ENCODE results near the gene DDA1. TPM values are rescaled to one million over a fixed set of nuclear protein-coding genes. Genes with fewer than 3 reads are reported as not detected.

The DDA1 gene
- total RNA-seq, 1 donor from 2014 or later, result 50.2 TPM

- peaks cover 21% of the 10 kb centered on the region for H3K4me1 Mint-ChIP-seq (ENCODE audit: low read depth)
- H3K9me3 Mint-ChIP-seq, result no peaks in the 10 kb centered on the region
- peaks cover 10% of the 10 kb centered on the region for H3K27me3 Mint-ChIP-seq (ENCODE audit: insufficient read depth)
- no peak overlapping the region for H3K27ac Mint-ChIP-seq
- peak overlapping the region; percentile 41 for H3K4me3 Mint-ChIP-seq
- intact Hi-C loops (cut with micrococcal nuclease), result no loop called here
- H3K36me3 Mint-ChIP-seq (ENCODE audit: low read depth), result peaks cover 7% of the 10 kb centered on the region
- DNase-seq (ENCODE audit: low spot score), result no peak
Measured at GRCh38 chr19:17330262-17331044, 21.1 kb downstream of the DDA1 start.

DNA sequence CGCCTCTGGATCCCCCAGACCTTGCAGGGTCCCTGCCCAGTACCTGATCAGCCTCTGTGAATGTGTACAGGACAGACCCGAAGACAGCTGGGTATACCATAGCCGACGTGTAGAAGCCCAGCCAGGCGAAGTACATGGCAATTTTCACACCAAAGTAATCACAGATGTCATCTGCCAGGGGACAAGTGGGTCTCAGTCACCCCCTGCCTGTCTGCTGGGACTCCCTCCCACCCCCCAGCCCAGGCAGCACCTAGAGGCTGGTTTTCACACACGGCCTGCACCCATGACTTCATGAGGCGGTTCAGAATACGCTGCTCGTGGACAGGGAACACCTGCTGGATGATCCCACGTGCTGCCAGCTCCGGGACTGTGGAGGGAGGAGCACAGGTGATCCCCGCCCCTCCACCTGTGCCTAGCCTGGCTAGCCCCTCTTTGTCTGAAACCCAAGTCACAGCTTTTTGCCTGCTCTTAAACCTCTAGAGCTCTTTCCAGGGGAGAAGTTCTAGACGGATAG is 21.7 kb downstream of the DDA1 start:
- intact Hi-C loops (cut with micrococcal nuclease), result no loop called here
- Mint-ChIP-seq H3K36me3 (ENCODE audit: low read depth) (peaks cover 7% of the 10 kb centered on the region), H3K27me3 (ENCODE audit: insufficient read depth) (peaks cover 10% of the 10 kb centered on the region), H3K4me3 (no peak overlapping the region), H3K4me1 (ENCODE audit: low read depth) (peaks cover 21% of the 10 kb centered on the region), H3K27ac (no peak overlapping the region), H3K9me3 (no peaks in the 10 kb centered on the region)
- no peak for DNase-seq (ENCODE audit: low spot score)

- H3K27ac Mint-ChIP-seq, result no peak overlapping the region
- DNase-seq (ENCODE audit: low spot score), result no peak
- intact Hi-C loops (cut with micrococcal nuclease), result no loop called here
- H3K36me3 Mint-ChIP-seq (ENCODE audit: low read depth), result peaks cover 7% of the 10 kb centered on the region
- H3K9me3 Mint-ChIP-seq, result no peaks in the 10 kb centered on the region
- H3K4me3 Mint-ChIP-seq, result no peak overlapping the region
- peaks cover 21% of the 10 kb centered on the region for H3K4me1 Mint-ChIP-seq (ENCODE audit: low read depth)
- peaks cover 10% of the 10 kb centered on the region for H3K27me3 Mint-ChIP-seq (ENCODE audit: insufficient read depth)
Measured at GRCh38 chr19:17332360-17332676, 23.0 kb downstream of the DDA1 start.

DNA sequence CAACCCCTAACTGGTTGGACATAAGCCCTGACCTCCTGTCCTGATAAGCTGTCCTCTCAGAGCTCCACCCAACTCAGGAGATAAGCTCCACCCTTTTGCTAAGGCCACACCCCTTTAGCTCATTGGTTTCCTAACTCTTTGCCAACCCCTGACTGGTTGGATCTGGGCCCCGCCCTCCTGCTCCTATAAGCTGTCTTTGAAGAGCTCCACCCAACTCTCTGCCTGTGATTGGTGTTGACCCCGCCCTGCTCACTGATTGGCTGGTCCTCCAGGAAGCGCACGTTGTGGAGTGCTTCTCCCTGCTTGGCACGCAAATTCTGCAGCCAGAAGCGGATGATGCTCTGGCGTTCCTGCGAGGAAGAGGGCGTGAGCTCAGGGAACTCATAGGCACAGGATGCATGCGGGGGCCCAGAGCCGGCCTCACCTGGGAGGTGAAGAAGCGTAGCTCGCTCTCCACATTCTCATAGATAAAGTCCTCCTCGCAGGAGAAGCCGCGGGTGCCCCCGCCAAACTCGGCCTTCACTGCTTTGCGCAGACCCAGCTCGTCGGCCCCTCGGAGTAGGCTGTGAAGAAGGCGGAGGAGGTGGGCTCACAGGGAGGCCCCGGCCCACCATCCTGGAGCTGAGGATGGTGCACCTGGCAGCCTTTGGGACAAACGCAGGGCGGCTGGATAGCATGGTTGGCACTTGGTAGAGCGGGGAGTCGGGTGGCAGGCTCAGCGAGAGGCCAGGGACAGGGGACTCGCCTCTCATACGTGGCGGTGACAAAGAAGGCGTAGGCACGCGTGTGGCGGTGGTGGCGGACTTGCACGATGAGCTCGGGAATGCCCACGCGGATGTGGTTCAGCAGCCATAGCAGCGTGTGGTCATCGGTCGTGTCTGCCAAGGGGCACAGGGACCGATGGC is 23.6 kb downstream of the DDA1 start:
- Mint-ChIP-seq H3K27ac (no peak overlapping the region), H3K4me1 (ENCODE audit: low read depth) (peaks cover 21% of the 10 kb centered on the region), H3K27me3 (ENCODE audit: insufficient read depth) (peaks cover 10% of the 10 kb centered on the region), H3K36me3 (ENCODE audit: low read depth) (peaks cover 7% of the 10 kb centered on the region), H3K9me3 (no peaks in the 10 kb centered on the region), H3K4me3 (no peak overlapping the region)
- intact Hi-C loops (cut with micrococcal nuclease), result no loop called here
- peak; percentile 30 for DNase-seq (ENCODE audit: low spot score)

- Mint-ChIP-seq H3K9me3 (no peaks in the 10 kb centered on the region), H3K4me3 (peak overlapping the region; percentile 87), H3K27me3 (ENCODE audit: insufficient read depth) (peaks cover 10% of the 10 kb centered on the region), H3K36me3 (ENCODE audit: low read depth) (peaks cover 7% of the 10 kb centered on the region), H3K4me1 (ENCODE audit: low read depth) (peaks cover 21% of the 10 kb centered on the region), H3K27ac (peak overlapping the region; percentile 76)
- intact Hi-C loops (cut with micrococcal nuclease), result loop anchor here (1.0 kb wide), 2 partner anchors 67 to 71 kb away; partner anchors contain the start of genes BABAM1 and BST2
- DNase-seq (ENCODE audit: low spot score), result peak; percentile 73
Measured at GRCh38 chr19:17333611-17334413, 24.4 kb downstream of the DDA1 start.

DNA sequence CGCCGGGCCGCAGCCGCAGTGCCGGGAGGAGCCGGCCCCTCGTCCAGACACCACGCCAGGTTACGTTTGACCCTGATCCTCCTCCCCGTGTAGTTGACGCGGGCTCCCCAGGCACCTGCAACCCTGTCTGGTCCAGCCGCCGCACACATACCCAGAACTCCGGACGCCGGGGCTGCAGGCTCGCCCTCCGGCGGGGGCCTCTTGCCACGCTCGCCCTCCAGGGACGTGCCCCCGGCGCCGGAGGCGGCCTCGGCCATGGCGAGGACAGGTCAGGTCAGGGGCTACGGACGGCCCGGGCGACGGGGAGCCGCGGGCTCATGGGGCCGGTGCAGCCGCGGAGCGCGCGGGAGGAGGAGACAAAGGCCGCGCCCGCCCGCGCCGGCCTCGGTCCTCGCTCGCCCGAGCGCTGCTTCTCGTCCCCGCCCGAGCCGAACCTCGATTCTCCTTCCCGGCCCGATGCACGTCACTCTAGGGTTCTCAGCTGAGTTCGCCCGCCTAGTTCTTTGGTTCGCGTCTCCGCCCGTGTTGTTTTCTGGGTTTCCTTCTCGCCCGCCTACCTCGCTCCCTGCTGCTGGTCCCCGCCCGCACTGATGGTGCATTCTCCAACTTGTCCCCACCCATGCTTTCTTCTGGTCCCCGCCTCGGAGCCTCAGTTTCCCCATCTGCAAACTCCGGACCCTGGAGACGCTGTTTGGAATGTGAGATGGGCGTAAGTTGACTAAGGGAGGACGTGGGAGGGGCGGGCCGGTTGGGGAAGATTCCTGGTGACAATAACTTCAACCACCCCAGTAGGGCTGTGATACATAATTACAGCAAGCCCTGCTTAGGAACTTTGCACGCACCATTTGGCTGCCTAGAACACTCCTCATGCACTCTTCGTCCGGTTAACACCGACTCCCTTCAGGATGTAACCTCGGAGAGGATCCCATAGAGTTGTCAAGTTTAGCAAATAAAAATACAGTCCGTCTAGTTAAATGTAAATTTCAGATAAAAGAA is 25.3 kb downstream of the DDA1 start, which contains the start of gene ANO8:
Gene ANO8, minus strand, starts transcription at position 442 of the 996 bp plus-strand sequence. Its CDS starts 185 bp downstream, at position 257.
- Mint-ChIP-seq H3K27me3 (ENCODE audit: insufficient read depth) (peaks cover 9% of the 10 kb centered on the region), H3K36me3 (ENCODE audit: low read depth) (peaks cover 9% of the 10 kb centered on the region), H3K4me3 (peak within 1 kb of the TSS; percentile 87), H3K9me3 (no peaks in the 10 kb centered on the region), H3K27ac (peak within 1 kb of the TSS; percentile 76), H3K4me1 (ENCODE audit: low read depth) (peaks cover 21% of the 10 kb centered on the region)
- DNase-seq (ENCODE audit: low spot score), result peak; percentile 94
- intact Hi-C loops (cut with micrococcal nuclease), result loop anchor here (1.0 kb wide), 2 partner anchors 67 to 71 kb away; partner anchors contain the start of genes BABAM1 and BST2

- H3K4me3 Mint-ChIP-seq, result peak overlapping the region; percentile 70
- H3K27ac Mint-ChIP-seq, result no peak overlapping the region
- peaks cover 9% of the 10 kb centered on the region for H3K36me3 Mint-ChIP-seq (ENCODE audit: low read depth)
- intact Hi-C loops (cut with micrococcal nuclease), result no loop called here
- no peaks in the 10 kb centered on the region for H3K9me3 Mint-ChIP-seq
- peaks cover 21% of the 10 kb centered on the region for H3K4me1 Mint-ChIP-seq (ENCODE audit: low read depth)
- DNase-seq (ENCODE audit: low spot score), result no peak
- H3K27me3 Mint-ChIP-seq (ENCODE audit: insufficient read depth), result peaks cover 6% of the 10 kb centered on the region
Measured at GRCh38 chr19:17335575-17335974, 26.2 kb downstream of the DDA1 start.

- H3K36me3 Mint-ChIP-seq (ENCODE audit: low read depth), result peaks cover 9% of the 10 kb centered on the region
- peaks cover 21% of the 10 kb centered on the region for H3K4me1 Mint-ChIP-seq (ENCODE audit: low read depth)
- DNase-seq (ENCODE audit: low spot score), result peak; percentile 95
- peak within 1 kb of the TSS; percentile 87 for H3K4me3 Mint-ChIP-seq
- intact Hi-C loops (cut with micrococcal nuclease), result loop anchor here (1.0 kb wide), 8 partner anchors 9 to 174 kb away; partner anchors contain the start of genes DDA1, MRPL34, OCEL1 and PGLS
- H3K27me3 Mint-ChIP-seq (ENCODE audit: insufficient read depth), result peaks cover 2% of the 10 kb centered on the region
- H3K9me3 Mint-ChIP-seq, result no peaks in the 10 kb centered on the region
- peak within 1 kb of the TSS; percentile 88 for H3K27ac Mint-ChIP-seq
Measured at GRCh38 chr19:17336872-17337674, 27.7 kb downstream of the DDA1 start, which contains the start of gene GTPBP3. TSS of gene GTPBP3 (plus strand) at chr19:17337553. CDS start at chr19:17337612, 59 bp downstream.

DNA sequence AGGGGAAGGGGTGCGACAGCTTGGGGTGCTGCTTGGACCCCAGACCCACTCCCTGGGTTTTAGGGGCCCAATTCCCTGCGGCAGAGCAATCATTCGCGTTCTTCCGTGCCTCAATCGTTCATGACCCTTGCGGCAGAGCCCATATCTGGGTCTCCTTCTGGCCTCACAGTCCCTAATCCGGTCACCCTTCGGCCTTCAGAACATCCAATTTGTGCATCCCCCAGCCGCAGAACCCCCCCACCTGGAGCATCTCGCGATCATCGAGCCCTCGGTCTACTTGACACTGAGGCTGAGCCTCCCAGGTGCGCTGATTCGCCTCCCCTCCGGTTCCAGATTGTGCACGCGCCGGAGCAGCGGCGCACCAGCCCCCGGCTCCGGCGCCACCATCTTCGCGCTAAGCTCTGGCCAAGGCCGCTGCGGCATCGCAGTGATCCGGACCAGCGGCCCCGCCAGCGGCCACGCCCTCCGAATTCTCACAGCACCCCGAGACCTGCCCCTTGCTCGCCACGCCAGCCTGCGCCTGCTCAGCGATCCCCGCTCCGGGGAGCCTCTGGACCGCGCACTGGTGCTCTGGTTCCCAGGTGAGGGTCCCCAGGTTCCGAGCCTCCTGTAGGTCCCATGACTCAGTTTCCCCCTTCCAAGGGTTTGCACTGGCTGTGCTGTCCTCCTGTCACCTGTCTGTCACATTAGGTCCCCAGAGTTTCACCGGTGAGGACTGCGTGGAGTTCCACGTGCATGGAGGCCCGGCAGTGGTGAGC is 28.5 kb downstream of the DDA1 start:
- Mint-ChIP-seq H3K4me3 (peak overlapping the region; percentile 87), H3K27ac (peak overlapping the region; percentile 88), H3K9me3 (no peaks in the 10 kb centered on the region), H3K4me1 (ENCODE audit: low read depth) (peaks cover 17% of the 10 kb centered on the region), H3K27me3 (ENCODE audit: insufficient read depth) (peaks cover 2% of the 10 kb centered on the region), H3K36me3 (ENCODE audit: low read depth) (peaks cover 5% of the 10 kb centered on the region)
- DNase-seq (ENCODE audit: low spot score), result peak; percentile 27
- intact Hi-C loops (cut with micrococcal nuclease), result loop anchor here (1.0 kb wide), 8 partner anchors 10 to 173 kb away; partner anchors contain the start of genes DDA1, MRPL34, OCEL1 and PGLS

DNA sequence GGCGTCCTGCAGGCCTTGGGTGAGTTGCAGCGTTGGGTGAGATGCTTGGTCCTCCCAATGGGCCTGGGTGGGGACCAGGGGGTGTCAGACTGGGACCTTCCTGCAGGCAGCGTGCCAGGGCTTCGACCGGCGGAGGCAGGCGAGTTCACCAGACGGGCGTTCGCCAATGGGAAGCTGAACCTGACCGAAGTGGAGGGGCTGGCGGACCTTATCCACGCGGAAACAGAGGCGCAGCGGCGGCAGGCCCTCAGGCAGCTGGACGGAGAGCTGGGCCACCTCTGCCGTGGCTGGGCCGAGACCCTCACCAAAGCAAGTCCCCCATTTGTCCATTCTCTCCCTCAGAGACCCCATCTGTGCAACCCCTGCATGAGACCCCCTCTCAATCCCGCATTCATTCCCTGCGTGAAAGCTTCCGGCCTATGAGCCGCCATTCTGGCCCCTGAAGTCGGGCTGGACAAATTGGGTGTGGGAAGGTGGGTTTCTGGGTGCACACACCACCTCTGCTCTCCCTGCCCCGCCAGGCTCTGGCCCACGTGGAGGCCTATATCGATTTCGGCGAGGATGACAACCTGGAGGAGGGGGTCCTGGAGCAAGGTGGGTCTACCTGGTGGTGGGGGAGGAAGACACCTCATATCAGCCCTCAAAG is 29.2 kb downstream of the DDA1 start:
- H3K4me1 Mint-ChIP-seq (ENCODE audit: low read depth), result peaks cover 12% of the 10 kb centered on the region
- H3K36me3 Mint-ChIP-seq (ENCODE audit: low read depth), result peaks cover 4% of the 10 kb centered on the region
- peak overlapping the region; percentile 87 for H3K4me3 Mint-ChIP-seq
- no peak for DNase-seq (ENCODE audit: low spot score)
- intact Hi-C loops (cut with micrococcal nuclease), result no loop called here
- H3K9me3 Mint-ChIP-seq, result no peaks in the 10 kb centered on the region
- H3K27me3 Mint-ChIP-seq (ENCODE audit: insufficient read depth), result peaks cover 2% of the 10 kb centered on the region
- H3K27ac Mint-ChIP-seq, result peak overlapping the region; percentile 7
